HT1080 (cell line): ENCODE results near the gene DMAP1. TPM values are rescaled to one million over a fixed set of nuclear protein-coding genes. Genes with fewer than 3 reads are reported as not detected.

ENCODE experiments used
- DNase-seq: peaks from one replicate; pipeline ENCODE4 v3.0.0-alpha.2; 2015; ENCODE audit warnings: low read depth
- total RNA-seq: library from RNA; depleted of rRNA; stranded (reverse); fragments of >200 nt; shearing (Covaris generic); gene quantifications from 2 replicates; pipeline ENCODE4 v1.2.3, GENCODE V29; 2014

The DMAP1 gene
- total RNA-seq, 1 experiment from 2014 or later: 12.7 TPM

DNA sequence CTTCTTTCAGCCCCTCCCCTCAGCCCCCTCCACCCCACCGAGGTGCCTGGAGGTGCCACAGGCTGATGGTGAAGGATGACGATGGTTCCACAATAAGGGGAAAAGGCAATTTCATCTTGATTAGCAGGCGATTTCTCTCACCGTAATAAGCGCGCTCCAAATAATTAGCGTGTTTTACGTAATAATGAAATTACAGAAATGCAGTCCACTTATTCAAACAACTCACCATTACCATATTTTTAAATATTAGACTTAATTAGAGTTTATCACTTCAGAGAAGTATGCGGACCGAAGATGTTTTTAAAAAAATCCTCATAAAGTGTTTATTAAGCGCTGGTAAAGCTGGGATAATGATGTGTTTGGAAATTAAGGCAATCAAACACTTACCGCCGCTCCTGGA lies 14.9 kb downstream of the DMAP1 start:
- no peak for DNase-seq

DNA sequence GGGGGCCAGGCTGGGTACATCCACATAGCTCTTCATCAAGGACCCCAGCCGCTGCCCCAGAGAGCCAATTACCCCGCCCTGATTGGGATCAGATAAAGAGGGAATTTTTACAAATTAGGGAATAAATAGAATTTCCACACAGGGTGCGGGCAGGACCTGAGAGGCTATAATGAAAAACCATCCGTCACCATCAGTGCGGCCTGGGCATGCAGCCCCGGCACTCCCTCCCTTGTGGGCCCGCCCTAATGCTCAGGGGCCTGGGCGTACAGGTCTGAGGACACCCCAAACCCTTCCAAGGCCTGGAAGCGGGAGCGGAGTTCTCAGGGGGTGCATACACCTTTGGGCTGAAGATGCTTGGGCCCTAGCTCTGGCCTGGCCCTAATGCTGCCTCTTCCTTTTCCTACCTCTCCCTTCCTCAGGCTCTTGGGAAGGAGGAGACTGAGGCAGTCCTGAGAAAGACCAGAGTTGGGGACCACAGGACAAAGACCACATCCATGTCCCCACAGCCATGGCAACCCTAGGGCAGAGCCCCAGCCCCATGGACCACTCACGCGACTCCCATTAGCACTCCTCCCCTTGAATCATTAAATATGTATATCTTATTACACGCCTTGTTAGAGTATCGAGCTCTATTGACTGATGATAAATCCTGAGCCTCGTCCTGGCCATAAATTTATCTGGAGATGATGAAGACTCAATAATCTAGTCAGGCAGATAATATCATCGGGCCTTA lies 16.3 kb downstream of the DMAP1 start:
- no peak for DNase-seq

DNA sequence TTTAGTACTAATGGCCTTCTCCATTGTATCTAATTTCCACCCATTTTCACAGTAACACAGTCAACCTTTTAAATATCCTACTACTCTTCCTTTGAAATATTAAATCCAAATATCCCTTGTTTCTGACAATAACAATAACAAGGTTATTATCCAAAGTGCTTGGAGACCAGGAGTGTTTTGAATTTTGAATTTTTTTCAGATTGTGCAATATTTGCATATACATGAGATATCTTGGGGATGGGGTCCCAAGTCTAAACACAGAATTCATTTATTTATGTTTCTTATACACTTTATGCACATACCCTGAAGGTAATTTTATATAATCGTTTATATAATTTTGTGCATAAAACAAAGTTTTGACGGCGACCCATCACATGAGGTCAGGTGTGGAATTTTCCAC lies 17.5 kb downstream of the DMAP1 start:
- no peak for DNase-seq

DNA sequence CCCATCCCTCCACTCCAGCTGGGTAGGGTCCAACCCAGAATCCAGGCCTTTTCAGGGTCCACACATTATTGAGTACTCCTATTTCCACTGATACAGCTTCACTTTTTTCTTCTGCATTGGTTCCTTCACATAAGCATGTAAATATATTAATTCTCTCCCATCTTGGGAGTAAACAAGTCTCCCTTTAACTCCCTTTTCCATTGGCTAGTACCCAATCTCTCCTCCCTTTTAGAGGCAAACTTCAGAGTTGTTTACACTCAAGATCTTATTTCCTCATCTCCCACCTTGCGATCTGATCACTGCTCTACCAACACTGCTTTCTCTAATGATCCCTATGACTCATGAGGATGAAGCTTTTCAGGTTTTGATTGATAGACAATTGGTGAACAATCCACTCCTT lies 20.3 kb downstream of the DMAP1 start:
- no peak for DNase-seq

DNA sequence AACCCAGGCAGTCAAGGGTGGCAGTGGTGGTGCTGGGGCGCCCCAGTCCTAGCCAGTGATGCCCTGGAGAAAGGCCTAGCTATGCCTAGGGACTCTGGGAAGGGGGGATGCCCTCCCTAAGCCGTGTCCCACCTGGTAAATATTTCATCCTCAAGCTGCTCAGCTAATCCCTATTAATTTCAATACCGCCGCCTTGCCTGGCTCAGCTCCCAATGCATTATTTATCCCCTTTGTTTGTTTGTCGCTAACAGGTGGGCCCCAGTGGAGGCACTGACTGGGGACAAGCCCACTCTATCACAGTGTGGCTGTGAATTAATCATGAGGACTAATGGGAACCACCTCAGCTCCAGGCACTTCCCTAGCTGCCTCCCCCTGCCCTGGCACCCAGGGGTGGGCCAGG lies 22.5 kb downstream of the DMAP1 start:
- no peak for DNase-seq

DNA sequence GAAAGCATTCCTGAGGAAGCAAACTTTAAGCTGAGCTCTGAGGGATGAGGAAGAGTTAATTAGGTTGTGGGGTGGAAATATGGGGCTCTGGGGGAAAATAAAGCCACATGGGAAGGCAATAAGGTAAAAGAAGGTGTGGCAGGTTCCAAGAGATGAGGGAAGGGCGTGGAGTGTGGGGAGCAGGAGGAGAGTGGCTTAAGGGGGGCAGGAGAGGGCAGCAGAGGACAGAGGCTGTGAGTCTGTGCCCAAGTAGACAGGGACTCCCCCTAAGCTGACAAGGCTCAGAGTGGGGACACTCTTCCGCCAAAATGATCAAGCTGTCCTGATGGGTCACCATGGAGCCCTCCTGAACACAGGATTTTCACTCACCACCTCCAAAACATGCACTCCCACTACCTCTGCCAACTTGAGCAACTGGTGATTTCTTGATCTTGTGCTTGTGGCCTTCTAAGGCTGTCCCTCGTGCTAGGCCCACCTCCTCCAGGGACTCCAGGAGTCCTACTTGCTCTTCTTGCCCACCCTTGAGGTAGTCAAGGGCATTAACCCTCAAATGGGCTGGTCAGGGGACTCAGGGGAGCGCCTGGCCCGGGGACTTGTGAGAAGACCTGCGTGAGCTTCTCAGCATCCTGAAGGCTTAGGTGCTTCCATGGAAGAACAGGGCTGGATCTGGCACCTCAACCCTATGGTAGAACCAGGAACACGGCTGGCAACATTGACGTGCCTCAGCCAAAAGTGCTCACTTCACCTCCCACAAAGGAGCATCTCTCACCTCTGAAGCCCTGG lies 23.4 kb downstream of the DMAP1 start:
- no peak for DNase-seq

DNA sequence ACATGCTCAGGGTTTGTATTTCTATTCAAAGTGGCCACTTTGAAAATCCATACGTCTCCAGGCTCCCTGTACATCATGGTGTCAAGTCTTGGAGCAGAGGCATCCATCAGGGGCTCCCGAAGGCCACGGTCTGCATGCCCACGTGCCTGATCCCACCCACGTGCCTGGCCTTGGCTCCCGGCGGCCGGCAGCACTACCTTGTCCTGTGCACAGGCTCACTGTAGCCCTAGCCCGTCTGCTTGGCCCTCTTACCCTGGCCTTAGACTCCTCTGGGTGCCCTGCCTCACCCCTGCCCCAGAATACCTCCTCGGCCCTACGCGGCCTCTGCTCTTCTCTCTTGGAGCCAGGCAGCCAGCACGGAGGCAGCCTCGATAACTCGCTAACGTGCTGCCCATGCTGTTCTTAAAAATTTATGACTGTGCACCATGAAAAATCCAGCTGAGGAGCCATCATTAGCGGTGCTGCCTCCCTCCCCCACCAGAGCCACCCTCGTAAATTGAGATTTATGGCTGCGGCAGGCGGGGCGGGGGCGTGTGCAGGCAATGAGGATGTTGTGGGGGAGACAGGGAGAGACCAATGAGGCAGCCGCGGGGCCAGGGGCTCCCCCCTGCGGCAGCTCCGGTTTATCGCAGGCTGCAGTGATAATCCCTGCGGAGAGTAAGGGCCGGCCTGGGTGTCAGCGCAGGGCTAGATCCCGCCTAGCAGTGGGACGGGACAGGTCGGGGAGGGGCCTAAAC lies 24.6 kb downstream of the DMAP1 start:
- DNase-seq: no peak

DNA sequence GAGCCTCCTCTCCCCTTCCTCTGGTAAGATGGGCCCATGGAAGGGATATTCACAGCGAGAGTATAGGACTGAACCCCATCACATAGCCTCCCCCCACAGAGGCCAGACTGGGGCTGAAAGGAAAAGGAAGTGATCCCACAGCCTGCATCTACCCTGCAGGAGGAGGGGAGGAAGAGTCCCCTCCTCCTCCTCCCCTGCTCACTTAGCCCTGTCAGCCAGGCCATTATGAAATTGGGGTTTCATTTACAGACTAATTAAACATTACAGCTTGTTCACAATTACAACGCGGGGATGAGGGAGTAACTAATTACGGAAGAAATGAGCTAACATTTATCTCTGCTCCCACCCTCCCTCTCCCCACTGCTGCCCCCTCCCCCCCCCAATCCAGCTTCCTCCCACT lies 25.4 kb downstream of the DMAP1 start:
- DNase-seq: no peak

DNA sequence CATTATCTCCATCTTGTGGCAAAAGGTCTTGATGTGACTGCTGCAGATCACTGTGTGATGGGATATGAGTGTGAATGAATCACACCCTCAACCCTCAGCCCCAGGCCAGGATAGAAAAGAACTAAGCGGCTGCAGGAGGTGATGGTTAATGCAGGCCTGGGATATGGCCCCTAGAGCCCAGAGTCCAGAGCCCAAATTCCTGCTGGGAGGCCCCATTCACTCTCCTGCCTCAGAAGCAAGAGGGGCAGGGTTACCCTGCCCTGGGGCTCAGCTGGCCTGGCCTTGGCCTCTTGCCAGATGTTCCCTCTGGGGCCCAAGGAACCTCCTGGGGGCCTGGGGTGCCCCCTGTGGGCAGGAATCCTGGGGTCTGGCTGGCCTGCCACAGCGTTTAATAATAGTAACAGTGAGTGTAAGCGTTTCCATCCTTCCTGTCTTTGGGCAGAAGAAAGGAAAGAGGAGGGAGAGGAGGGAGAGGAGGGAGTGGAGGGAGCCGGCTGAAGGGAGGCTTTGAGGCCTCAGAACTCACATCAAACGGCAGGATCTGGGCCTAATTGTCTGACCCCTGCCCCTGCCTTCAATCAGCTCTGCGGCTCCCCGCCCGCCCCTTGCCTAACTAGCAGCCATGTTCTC lies 26.2 kb downstream of the DMAP1 start:
- peak; percentile 75 for DNase-seq

DNA sequence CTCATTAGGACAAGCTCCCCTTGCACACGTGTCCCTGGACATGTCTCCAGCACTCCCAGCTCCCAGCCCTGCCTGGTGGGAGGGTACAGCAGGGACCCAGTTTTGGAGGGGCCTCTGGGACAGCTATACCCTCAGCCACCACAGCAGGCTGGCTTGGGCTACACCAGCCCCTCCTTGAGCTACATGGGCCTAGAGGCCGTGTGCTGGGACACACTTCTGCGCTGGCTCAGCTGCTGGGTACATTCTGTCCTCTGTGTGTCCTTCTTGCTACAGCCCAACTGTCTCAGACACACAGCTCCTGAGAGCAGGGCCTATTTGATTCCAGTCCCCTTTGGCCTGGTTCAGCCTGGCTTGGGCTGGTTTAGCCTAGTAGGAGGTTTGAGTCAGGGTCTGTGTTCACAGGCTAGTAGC lies 26.7 kb downstream of the DMAP1 start:
- no peak for DNase-seq

DNA sequence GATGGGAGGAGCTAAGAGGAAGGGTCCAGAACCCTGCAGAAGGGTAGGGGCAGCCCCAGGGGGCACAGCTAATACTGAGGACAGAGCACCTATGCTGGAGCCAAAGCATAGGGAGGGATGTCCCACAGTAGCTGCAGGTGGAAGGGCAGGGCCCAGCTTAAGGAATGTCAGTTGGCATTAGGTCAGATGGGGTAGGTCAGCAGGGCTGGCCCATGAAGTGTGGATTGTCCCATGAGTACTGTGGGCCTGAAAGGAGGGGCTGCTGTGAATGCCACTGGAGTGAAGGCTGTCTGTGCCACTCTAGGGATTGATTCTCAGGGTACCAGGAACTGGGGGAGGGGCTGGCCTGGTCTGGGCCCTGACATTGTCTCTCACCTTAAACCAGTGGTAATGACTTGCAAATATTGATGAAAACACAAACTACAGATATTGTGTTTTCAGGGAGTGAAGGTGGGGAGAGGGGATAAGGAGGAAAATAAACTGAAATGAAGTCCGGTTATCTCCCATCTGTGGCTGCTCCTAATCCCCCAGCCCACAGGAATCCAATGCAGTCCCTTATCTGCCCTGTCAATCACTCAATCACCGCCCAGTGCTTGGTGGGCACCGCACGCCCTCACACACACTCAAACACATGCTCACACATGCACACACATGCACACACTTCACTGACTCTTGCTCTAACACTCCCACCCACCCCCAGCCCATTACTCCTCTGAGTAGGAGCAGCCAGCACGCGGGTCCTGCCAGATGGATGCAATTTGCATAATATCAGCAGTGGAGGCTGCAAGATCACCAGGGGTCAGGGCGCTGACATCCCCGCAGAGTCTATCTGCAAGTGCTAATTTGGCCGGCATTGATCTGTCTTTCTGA lies 27.8 kb downstream of the DMAP1 start:
- DNase-seq: no peak

DNA sequence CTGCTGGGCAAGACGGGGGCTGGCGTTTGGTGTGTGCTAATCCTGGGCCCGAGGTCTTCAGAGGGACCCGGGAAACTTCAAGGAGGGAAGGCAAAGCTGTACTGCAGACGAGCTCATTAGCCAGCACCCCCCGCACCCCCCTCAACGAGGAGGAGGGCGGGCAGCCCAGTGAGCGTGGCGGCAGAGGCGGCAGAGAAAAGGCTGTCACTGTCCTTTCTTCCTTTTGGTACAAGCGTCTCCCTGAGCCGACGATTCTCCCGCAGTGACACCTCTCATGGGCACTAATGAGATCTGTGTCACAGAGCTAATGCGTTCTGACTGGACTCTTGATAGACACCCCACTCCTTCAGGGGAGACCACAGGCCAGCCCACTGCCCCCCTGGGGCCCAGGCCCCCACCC lies 29.5 kb downstream of the DMAP1 start:
- no peak for DNase-seq

DNA sequence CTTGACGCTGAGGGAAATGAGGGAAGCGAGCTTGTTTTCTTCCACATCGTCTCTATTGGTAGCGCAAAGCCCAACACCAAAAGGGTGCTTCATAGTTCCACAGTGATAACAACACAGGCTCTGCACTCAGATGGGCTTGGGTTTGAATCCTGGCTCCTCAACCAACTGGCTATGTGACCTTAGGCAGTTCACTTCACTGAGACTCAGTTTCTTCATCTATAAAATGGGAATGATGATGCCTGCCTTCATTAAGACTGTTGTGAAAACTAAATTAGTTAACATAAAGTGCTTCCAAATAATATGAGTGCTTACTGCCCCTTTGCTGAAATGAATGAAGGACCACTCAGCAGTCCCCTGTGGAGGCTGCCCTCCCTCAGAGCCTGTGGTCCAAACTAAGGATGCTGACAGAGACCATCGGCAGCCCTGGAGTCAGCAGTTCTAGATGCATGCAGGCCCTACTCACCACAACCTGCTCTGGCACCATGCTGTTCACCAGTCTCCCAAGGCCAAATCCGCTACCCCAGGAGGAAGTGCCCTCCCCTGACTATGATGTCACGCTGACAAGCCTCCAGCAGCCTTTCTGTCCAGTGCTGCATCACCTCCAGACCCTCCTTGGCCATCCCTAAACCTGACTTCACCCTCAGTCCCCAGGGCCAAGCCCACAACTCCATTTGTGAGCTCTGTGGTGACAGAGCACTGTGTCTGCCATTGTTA lies 30.7 kb downstream of the DMAP1 start:
- no peak for DNase-seq

DNA sequence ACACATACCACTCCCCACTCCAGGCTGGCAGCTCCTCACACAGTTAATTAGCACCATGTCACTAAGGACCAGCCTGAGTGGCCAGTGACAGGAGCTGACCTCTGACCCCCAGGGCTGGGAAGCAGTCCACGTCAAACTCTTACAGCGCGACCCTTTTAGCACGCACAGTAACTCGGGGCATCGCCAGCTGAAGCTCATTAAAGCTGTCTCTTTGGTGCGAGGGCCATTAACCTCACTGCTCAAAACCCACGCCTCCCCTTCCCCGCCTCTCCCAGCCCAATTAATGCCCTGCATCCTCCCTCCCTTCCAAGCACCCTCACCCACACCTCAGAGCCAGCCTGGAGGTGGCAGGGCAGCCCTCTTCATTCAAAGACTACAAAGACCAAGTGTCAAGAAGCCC lies 31.7 kb downstream of the DMAP1 start:
- no peak for DNase-seq

DNA sequence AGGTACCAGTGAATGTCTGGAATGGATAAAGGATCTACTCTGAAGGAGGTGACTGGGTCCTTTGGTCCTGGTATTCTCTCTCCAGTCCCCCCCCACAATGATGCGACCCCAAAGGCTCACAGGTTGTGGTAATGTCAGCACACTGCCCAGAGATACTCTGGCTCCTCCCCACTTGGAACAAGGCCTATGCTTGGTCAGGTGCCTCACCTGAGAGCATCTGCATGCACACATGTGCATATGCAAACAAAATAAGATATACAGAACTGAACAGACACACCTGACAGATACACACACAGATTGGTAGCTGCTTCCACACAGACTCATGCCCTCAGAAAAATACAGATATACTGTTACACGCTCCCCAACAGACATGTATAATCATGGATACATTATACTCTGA lies 33.5 kb downstream of the DMAP1 start:
- no peak for DNase-seq

DNA sequence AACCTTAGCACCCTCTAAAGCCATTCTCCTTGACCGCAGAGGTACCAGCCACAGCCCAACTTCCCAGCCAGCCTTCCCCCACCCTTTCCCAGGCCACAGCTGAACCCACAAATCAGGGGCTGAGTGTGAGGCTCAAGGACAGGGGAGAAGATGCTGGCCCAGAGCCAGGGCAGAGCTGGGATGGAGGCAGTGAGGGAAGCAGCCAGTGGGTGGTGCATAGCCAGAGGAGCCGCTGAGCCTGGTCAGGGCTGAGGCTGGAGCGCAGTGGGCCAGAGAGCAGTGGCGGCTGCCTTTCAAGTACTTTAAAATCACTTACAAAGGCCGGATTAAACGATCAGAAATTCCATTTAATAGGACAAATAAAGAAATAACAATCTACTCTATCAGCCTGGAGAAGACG lies 36.3 kb downstream of the DMAP1 start:
- no peak for DNase-seq

DNA sequence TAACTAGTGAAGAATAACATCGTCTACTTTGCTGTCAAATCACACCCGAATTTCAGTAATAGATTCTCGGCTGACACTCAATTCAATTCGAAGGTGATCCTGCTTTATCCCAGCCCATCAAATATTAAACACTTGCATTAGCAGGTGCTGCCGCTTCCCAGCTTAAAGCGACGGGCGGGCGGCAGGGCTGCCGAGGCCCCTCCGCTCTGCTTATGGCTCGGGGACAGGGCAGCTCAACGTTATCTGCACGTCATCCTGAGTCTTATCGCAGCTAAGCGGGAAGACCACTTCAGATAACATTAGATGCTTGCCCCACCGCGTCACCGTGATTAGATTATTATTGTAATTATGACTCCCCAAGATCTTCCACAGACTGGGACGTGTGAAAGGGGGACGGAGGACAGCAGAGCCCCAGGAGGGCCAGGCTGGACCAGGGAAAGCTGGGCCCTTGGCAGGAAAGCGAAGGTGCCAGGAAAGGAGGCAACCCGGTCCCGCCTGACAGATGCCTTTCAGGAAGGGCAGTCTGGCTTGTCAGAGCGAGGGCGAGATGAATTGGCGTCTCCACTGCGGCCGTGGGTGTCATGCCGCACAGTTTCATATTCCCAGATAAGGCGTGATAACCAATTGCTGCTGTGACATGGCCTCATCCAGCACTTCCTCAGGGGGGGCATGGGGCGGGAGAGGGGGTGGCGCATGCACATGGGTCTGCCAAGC lies 37.0 kb downstream of the DMAP1 start:
- no peak for DNase-seq

DNA sequence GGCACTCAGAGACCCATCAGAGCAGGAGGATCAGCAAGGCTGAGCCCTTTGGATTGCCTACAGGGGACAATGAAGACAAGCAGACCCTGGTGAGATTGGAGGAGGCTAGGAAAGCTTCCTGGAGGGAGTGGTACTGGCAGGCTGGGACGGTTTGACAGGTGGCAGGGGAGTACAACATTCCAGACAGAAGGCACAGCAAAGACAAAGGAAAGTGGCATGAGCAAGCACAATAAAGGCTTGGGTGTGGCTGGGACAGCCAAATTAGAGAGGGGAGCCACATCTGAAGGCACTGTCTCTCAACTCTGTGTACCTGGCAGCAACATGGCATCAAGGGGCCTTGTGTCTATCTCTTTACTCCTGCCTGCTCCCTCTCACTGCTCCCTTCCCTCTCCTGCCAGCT lies 38.2 kb downstream of the DMAP1 start:
- no peak for DNase-seq

DNA sequence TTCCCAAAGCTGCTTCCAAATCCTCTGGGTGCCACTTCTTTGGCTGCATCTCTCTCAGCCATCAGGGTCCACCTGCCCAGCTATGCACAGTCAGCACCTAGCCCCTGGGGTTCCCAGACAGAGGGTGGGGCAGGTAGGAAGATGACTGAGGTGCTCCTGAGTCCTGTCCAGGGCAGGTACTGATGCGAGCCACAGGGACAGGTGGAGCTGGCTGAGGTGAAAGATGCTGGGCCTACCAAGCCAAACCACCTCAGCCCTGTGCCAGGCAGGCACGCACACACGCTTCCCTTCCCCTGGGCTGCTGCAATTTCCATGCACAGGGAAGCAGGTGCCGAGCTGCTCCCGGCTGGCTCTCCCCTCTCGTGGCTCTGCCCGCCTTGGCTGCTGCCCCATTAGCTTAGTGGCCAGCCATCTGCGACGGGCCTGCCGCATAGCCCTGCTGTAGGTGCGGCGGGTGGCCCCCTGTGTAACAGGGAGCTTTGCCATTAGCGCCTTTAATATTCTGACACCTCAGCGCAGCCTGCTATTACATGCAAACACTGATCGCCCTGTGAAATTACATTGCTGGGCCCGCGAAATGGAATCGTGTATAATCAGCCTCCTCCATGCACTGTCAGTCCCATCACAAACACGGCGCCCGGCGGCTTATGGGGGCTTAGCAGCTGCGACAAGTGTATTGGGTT lies 38.9 kb downstream of the DMAP1 start:
- no peak for DNase-seq
